ENCODE data around the gene PLAC1. TPM values are rescaled to one million over a fixed set of nuclear protein-coding genes. Genes with fewer than 3 reads are reported as not detected.

Gene PLAC1
- total RNA-seq, 1 donor from 2014 or later: not detected

GRCh38 chrX:134626434-134626833 lies 31.8 kb downstream of the PLAC1 start:
- H3K4me1 Mint-ChIP-seq (ENCODE audit: low read depth): no peaks in the 10 kb centered on the region
- no peak for DNase-seq (ENCODE audit: low spot score, unreplicated experiment)
- peak overlapping the region; percentile 40 for H3K27ac Mint-ChIP-seq
- no peak overlapping the region for H3K4me3 Mint-ChIP-seq (ENCODE audit: low read depth)
- H3K36me3 Mint-ChIP-seq (ENCODE audit: insufficient read depth): no peaks in the 10 kb centered on the region
- H3K9me3 Mint-ChIP-seq (ENCODE audit: low read depth): peaks cover 17% of the 10 kb centered on the region
- H3K27me3 Mint-ChIP-seq: no peaks in the 10 kb centered on the region
- no peak for TF ChIP-seq CTCF (IDR thresholded peaks at IDR 0.05; ENCODE audit: unreplicated experiment)

GRCh38 chrX:134625315-134625718 lies 33.0 kb downstream of the PLAC1 start:
- no peak for TF ChIP-seq CTCF (IDR thresholded peaks at IDR 0.05; ENCODE audit: unreplicated experiment)
- no peak overlapping the region for H3K27ac Mint-ChIP-seq
- DNase-seq (ENCODE audit: low spot score, unreplicated experiment): no peak
- H3K27me3 Mint-ChIP-seq: no peaks in the 10 kb centered on the region
- H3K4me3 Mint-ChIP-seq (ENCODE audit: low read depth): no peak overlapping the region
- no peaks in the 10 kb centered on the region for H3K36me3 Mint-ChIP-seq (ENCODE audit: insufficient read depth)
- no peaks in the 10 kb centered on the region for H3K4me1 Mint-ChIP-seq (ENCODE audit: low read depth)
- peaks cover 17% of the 10 kb centered on the region for H3K9me3 Mint-ChIP-seq (ENCODE audit: low read depth)

GRCh38 chrX:134624046-134624430 lies 34.2 kb downstream of the PLAC1 start:
- no peak for DNase-seq (ENCODE audit: low spot score, unreplicated experiment)
- peaks cover 17% of the 10 kb centered on the region for H3K9me3 Mint-ChIP-seq (ENCODE audit: low read depth)
- no peaks in the 10 kb centered on the region for H3K4me1 Mint-ChIP-seq (ENCODE audit: low read depth)
- TF ChIP-seq CTCF (IDR thresholded peaks at IDR 0.05; ENCODE audit: unreplicated experiment): no peak
- no peak overlapping the region for H3K27ac Mint-ChIP-seq
- no peaks in the 10 kb centered on the region for H3K36me3 Mint-ChIP-seq (ENCODE audit: insufficient read depth)
- no peak overlapping the region for H3K4me3 Mint-ChIP-seq (ENCODE audit: low read depth)
- H3K27me3 Mint-ChIP-seq: no peaks in the 10 kb centered on the region

- no peak for DNase-seq (ENCODE audit: low spot score, unreplicated experiment)
- no peak for TF ChIP-seq CTCF (IDR thresholded peaks at IDR 0.05; ENCODE audit: unreplicated experiment)
- H3K4me3 Mint-ChIP-seq (ENCODE audit: low read depth): no peak overlapping the region
- H3K27me3 Mint-ChIP-seq: no peaks in the 10 kb centered on the region
- H3K9me3 Mint-ChIP-seq (ENCODE audit: low read depth): peaks cover 17% of the 10 kb centered on the region
- no peaks in the 10 kb centered on the region for H3K4me1 Mint-ChIP-seq (ENCODE audit: low read depth)
- no peaks in the 10 kb centered on the region for H3K36me3 Mint-ChIP-seq (ENCODE audit: insufficient read depth)
- no peak overlapping the region for H3K27ac Mint-ChIP-seq
Measured at GRCh38 chrX:134623293-134624045, 34.8 kb downstream of the PLAC1 start.

GRCh38 chrX:134622813-134623185 lies 35.5 kb downstream of the PLAC1 start:
- DNase-seq (ENCODE audit: low spot score, unreplicated experiment): no peak
- Mint-ChIP-seq H3K36me3 (ENCODE audit: insufficient read depth) (no peaks in the 10 kb centered on the region), H3K9me3 (ENCODE audit: low read depth) (peaks cover 17% of the 10 kb centered on the region), H3K4me1 (ENCODE audit: low read depth) (no peaks in the 10 kb centered on the region), H3K27me3 (no peaks in the 10 kb centered on the region), H3K27ac (no peak overlapping the region), H3K4me3 (ENCODE audit: low read depth) (no peak overlapping the region)
- TF ChIP-seq CTCF (IDR thresholded peaks at IDR 0.05; ENCODE audit: unreplicated experiment): no peak

Measured in progenitor cell of endocrine pancreas (in vitro differentiated cells).